ENCODE data around the gene LRRC10.
A peak's percentile ranks its signal among the peaks of the same experiment; 100 is the strongest.

Gene LRRC10, protein sequence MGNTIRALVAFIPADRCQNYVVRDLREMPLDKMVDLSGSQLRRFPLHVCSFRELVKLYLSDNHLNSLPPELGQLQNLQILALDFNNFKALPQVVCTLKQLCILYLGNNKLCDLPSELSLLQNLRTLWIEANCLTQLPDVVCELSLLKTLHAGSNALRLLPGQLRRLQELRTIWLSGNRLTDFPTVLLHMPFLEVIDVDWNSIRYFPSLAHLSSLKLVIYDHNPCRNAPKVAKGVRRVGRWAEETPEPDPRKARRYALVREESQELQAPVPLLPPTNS

DNA sequence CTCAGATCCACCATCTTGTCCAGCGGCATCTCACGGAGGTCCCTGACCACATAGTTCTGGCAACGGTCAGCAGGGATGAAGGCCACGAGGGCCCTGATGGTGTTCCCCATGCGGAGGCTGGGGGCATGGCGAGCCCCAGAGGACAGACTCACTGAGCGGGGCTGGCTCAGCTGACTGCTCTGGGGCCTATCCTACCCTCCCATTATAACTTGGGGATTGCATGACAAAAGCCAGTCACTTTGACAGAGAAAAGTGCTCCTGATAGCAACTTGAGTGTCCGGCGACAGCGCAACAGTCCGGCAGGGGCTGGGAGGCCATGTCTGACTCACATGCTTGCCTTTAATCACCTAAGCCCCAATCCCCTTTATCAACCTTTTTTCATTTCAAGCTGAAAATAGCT, at the start of gene LRRC10:
Gene LRRC10, minus strand, starts transcription at position 179 of the 400 bp plus-strand sequence. Its CDS starts 69 bp downstream, at position 110.
- no peak for DNase-seq

DNA sequence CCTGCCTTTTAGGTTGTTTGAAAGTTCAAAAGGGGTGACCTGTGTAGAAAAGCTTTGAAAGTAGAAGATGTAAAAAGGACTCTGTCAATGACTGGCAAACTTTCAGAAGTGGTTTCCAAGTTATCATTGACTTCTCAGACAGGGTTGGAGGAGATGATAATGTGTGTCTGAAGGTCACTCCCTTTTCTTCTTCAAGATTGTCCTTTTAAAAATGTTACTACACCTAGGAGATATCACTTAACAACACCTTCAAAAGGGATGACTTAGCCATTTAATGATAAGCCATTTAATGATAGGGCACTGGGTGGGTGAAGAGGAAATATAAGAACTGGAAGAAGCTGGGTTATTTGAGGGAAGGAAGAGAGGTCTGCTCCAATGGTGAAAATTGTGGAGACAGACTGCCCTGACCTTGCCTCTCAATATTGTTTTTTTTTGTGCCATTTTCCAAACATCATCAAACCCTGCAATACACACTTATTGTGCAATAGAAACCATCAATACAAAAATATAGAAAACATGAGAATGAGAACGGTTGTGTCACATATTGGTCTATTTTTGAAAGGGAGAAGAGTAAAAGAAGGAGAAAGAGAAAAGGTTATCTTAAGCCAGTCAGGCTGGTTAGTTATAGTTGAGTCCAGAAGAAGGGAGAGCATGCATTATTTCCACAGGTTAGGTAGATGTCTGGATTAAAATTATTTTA, 49.6 kb upstream of the LRRC10 start:
- DNase-seq = peak; percentile 69

DNA sequence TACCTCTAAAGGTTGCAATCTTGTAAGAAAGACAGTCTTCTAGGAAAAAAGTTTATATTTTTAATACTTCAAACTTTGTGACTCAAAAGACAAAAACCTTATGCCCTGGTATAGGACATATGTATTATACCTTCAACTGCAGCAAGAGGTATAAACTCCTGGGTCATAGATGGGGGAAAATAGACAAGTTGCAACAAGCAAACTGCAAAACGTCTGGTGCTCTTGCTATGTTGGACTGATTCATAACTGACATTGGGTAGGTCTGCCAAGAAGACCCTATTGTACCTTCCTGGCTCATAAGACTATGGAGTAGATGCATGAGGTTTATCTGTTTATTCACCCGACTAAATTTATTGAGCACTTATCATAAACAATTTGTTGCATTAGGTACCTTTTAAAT, 47.5 kb upstream of the LRRC10 start:
- DNase-seq = no peak

DNA sequence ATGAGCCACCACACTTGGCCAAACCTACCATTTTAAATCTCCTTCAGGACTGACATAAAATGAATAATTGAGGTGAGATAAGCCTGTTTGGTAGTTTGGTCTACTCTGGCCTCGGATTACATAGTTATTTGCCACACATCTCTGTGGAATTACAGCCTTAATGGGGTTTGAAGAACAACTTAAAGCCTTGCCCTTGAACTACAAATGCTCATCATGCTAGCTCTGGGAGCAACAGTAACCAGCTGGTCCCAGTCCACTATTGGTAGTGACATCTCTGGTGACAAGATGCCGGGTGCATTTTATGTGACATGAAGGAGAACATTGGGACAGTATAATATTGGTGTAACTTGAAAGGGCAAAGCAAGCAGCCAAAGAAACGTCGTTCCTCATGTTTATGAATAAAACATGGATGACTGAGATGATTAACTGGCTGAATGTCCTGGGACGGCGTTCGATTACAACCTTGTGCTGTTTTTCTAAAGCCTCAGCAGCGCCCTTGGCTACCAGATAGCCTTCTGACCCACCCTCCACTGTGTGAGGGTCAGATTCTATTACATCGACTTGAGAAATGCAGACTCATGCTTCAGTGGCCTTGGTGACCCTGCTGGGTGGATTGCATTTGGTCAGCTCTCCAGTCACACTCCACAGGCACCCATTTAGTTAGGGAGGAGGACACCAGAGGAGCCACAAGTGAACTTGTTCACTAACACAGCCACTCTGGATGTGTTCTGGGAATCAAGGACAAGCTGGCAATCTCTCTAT, 46.9 kb upstream of the LRRC10 start:
- DNase-seq = no peak

DNA sequence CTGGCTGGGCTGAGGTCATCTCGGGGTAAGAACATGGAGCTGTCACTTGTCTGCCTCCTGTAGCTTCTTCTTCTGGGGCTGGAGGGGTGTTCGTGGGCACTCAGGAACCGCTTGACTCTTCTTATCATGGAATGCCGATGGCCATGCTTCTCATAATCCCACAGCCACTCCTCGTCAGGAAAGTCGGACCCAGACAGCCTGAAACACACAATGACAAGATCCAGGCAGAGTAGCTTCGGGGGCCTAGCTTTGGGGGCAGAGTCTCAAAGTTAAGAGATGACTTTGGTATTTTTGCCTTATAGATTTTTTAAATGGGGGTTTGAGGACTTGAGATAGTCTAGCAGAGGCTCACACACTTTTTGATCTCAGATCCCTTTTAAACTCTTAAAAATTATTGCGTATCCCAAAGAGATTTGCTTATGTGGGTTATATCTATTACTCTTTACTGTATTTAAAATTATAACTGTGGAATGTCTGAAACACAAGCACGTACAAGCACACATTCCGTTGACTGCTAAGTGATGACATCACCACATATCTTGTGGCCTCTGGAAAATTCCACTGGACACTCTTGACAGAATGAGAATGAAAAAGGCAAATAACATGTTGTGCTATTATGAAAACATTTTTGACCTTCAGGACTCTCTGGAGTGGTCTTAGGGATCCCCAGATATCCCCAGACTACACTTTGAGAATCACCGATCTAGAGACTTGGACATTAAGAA, 45.1 kb upstream of the LRRC10 start:
- DNase-seq = no peak

DNA sequence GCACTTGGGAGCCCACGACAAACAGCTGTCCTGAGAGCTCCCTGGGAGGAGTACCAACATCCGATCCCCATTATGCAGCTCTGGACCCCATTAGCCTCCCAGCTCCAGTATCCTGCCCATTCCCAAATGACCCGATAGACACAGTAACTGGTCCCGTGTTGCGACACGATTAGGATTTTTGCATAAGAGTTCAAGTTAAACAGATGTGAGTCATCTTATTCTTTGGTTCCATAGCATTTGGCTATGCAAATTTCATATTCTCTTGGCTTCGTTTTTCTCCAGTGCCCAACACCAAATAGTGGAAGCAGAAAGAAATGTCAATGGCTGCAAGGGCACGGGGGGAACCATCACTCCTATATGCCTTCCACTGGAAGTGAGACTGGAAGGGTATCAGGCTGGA, 43.0 kb upstream of the LRRC10 start:
- no peak for DNase-seq

DNA sequence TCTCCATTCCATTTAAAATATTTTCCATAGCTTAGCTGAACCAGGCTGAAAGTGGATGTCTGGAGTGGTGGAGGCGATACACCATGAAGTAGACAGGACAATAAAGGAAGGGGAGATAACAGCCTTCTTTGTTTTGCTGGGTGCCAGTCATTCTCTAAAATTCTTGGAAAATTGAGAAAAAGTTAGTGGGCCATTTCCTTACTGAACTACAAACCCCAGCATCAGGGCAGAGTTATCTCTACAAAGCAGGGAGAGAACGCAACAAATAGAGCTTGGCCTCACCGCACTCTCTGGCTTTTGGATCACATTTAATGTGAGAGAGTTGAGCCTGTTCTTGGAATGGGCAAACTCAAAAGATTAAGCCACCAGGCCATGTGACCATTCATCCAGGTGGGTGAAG, 41.2 kb upstream of the LRRC10 start:
- peak; percentile 8 for DNase-seq

DNA sequence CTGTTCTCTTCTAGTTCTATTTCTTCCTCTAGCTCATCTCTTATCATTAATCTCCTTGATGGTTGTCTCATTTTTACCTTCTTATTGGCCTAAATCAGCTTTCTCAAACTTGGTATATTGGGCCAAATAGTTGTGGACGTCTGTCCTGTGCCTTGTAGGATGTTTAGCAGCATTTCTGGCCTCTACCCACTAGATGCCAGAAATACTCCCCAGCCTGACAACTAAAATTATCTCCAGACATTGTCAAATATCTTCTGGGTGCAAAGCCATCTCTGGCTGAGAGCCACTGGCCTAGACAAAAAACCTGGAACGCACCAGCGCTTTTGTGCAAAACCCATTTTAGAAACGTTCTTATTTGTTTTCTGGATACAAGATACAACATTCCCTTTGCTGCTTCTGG, 38.8 kb upstream of the LRRC10 start:
- DNase-seq = peak; percentile 10

DNA sequence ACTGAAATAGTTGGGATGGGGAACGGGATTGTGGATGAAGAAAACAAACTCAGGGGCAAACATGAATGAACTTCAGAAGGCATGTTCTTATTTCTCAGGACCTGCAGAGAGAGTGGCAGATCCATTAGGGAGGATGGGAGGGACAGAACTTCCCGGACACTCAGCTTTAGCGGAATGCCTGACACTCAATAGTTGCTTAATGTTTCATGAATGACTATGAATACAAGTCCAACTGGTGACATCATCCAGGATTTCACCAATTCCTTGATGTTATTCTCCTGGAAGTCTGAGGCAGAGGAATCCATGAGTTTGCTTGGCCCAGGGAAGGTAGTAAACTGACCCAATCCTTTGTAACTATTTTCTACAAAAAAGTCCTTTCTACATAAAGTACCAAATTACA, 37.8 kb upstream of the LRRC10 start:
- no peak for DNase-seq

DNA sequence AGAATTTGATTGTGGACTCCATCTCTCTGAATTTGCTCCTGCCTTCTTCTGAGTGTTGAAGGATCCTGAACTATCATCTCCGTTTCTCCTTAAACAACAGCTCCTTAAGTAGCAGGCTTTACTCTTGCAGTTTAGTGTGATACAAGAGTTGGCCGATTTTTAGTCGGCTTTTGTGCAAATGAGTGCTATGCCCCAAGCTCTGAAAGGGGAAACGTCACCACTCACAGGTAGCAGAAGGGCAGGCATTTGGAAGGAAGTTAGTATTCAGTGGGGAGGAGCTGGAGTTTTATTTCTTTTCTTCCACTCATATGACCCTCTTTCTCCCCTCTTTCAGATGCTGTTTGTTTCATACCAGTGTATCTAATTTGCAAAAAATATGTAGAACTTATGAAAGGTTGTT, 36.5 kb upstream of the LRRC10 start:
- no peak for DNase-seq

DNA sequence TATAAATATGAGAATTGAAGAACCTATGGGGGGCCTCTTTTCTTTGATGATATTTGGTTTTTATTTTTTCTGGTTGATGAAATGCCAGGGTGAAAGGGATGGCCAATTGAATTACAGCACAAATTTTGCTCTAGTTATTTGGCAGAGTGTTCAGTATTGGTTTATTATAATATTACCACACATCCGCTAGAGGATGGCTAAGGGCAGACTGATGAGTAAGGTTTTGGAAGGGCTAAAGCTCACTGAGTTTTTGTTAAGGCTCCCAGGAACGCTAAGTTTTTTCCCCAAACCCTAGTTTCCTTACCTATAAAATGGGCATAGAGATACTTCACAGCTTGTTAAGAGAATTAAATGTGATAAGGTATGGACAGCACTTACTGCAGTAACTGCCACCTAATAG, 34.3 kb upstream of the LRRC10 start:
- no peak for DNase-seq

DNA sequence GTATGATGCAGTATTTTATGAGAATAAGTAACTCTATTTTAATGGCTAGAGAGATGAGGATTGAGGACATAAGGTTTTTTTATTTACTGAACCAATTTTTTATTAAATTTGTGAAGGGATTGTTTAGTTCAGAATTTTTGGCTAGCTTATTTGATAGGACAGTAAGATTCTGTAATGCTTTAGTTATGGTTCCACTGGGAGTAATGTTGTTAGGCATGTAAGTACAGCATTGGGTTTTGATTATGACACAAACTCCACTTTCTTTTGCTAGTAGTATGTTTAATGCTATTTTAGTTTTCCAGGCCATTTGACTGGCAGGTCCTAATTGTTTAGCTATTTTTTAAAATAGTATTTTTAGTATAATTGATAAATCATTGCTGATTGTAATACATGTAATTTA, 33.8 kb upstream of the LRRC10 start:
- no peak for DNase-seq

DNA sequence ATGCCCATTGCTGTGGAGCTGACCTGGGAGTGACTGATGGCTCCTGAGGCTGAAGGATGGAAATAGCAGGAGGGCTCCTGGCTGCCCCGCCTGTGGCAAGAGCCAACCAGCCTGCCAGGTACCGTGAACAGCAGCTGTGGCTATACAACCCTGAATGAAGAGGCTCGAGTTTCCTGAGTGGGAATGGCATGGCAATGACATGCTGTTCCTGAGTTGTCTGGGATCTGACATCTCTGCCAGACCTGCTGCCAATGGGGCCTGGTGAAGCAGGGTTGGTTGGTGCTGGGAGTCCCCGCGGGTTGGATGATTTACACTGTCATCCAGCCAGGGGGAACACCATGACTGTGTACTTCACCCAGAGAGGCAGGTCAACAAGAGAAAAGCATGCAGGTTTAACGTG, 31.8 kb upstream of the LRRC10 start:
- DNase-seq = no peak

DNA sequence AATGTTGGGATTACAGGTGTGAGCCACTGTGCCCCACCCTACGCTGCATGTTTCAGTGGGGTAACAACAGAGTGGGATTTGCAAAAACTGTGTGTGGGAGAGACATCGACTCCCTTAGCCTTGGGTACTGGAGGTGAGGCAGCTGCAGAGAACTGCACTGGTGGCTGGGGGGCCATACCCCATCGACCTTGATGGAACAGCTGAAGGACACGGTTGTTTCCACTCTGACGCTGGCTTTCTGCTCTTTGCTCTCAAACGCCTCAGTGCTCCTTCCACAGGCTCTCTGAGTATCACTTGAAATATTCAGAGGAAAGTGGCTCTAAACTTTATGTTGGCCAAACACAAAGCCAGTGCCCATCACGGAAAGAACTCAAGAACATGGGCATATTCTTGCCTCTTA, 30.8 kb upstream of the LRRC10 start:
- no peak for DNase-seq

DNA sequence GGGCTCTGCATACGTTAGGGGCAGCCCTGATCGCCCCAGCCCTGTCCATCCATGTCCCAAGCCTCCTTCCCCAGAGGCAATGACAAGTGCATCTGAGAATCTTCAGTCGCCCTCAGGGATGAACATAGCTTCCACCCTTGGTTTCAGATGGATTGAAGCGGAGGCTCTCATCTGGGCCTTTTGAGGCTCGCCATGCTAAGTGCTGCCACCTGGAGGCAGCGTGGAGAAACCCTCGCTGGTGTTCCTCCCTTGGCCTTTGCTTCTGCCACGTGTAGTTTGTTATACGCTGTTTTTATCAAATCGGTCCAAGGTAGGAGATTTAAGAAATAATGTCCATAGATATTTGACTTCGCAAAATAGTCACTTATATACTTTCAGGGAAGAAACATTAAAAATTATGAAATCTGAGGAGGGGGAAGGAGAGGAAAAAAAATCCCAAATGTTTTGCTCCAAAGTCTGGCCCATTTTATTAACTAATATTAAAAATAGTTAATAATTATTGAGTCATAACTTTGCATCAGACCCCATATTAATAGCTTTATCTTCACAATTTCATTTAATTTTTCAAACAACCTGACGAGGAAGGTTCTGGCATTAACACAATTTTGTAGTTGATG, 28.8 kb upstream of the LRRC10 start:
- peak; percentile 88 for DNase-seq

DNA sequence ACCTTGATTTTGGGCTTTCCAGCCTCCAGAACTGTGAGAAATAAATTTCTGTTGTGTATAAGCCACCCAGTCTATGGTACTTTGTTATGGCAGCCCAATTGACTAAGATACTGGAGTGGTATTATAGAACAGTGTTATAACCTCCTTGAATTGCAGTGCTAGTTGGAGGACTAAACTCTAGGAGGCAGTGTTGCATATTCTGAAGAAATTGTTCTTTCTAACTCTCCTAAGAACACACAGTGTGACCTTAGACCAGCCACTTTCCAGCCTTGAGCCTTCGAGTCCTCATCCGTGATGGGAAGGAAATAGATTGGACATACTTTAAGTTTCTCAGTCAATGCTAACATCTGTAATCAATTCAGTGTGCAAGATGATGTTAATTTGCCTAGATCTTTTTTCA, 22.4 kb upstream of the LRRC10 start:
- DNase-seq = peak; percentile 30

DNA sequence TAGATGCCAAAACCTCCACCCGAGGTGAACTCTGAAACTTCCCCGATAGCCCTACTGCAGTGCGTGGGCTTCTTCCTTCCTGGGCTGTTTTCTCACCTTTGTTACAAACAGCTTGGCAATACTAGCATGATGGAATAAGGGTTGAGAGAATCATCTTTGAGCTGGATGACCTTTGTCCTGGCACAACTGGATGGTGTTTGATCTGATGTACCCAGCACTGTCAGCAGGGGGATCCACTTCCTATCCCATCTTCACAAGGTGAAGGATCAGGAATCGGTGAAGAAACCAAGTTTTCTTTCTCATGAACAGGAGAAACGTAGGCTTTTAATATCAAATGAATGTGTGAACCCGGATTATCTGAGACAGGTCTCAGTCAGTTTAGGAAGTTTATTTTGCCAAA, 19.5 kb upstream of the LRRC10 start:
- peak; percentile 35 for DNase-seq

DNA sequence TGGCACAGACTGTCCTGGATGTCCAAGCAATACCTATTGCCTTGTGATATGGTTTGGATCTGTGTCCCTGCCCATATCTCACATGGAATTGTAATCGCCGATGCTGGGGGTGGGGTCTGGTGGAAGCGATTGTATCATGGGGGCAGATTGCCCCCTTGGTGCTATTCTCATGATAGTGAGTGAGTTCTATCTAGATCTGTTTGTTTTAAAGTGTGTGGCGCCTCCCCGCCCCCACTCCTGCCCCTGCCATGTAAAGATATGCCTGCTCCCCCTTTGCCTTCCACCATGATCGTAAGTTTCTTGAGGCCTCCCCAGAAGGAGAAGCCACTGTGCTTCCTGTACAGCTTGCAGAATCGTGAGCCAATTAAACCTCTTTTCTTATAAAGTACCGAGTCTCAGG, 16.8 kb upstream of the LRRC10 start:
- no peak for DNase-seq

DNA sequence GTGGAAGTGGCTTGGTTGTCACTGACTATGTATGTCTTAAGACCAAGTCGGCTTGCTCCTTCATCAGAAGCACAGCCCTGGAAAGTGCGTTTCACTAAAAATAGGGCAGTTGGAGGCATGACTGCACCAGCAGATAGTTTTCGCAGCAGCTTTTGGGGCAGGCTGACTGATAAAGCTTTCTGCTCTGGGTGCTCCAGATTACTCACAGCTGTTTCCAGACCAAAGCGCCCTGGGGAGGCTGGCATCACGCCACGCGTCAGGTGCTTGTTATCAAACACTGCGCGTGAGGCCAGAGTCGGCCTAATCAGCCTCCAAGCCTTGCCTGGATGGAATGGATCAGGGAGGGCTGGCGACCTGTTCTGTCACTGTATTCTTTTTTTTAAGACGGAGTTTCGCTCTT, 13.3 kb upstream of the LRRC10 start:
- peak; percentile 96 for DNase-seq

DNA sequence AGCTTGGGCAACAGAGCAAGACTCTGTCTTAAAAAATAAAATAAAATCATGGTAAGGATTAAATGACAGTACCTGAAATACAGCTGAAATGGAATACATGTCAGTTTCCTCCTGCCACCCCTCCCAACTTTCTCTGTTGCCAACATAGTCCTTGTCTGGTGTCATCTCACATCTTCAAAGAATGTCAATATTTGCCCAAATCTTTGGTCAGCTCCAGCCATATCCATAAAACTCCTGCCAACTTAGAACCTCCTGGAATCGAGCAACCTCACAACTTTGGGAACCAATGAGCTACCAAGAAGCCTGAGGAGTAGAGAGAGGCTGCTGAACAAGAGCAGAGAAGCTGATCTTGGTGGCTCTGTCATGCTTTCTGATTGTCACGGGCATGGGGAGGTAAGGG, 10.8 kb upstream of the LRRC10 start:
- DNase-seq = no peak

DNA sequence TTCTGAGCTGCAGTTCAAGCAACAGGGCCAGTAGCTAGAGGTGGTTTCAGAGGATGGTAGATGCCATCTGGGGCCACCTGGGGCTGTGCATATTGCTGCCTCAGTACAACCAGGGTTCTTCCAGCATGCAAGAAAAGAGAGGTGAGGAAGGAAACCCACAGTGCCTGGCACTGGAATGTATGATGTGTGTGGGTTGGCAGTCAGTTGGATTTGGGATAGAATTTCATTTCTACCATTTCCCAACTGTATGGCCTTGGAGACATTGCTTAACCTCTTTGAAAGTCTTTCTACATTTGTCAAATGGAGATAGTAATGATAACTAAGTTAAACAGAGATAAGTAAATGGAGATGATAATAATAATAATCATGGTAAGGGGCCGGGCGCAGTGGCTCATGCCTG, 10.2 kb upstream of the LRRC10 start:
- DNase-seq = no peak

DNA sequence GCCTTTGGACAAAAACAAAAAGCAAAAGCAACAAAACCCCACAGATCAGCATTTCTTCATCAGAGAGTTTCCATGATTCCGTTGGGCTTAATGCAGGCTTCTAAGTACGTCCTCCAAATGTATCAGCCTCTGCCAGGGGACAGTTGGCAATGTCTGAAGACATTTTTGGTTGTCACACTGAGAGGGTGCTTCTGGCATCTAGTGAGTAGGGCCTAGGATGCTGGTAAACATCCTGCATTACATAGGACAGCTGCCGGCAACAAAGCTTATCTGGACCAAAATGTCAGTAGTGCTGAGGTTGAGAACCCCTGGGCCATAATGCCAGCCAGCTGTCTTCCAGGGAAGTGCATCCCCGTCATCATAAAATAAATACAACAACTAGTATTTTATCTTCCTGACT, 9.4 kb upstream of the LRRC10 start:
- no peak for DNase-seq

DNA sequence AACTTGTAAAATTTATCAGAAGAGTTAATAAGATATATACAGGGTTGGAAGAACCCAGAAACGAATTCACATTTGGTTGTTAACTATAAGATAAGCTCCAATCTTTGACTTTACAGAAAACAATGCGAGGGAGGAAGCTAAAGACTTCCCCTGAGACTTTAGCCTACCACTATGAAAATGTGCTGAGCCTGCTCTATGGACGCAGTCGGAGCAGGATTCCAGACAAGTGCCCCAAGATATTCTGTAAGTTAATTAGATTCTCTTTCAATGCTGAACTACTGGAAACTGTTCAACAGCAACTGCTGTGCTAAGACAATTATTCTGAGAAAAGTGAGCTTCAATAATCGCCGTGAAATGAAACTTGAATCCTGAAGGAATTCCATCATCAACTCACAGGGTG, 8.3 kb upstream of the LRRC10 start:
- no peak for DNase-seq
